Gastroesophageal sphincter (tissue), 2 donors: ENCODE measurements around the gene UNKL.

ENCODE experiments used
- POLR2A ChIP-seq, 2 donors: fragments of 450-650 bp; IDR thresholded peaks; one replicate each; pipeline ENCODE4 v1.6.1; 2017; ENCODE audit warnings: antibody characterized with exemption in 2 of 2, mild to moderate bottlenecking in 2 of 2, moderate library complexity in 1 of 2
- POLR2AphosphoS5 ChIP-seq: sonication (generic); formaldehyde crosslinking; IDR thresholded peaks from one replicate; pipeline ENCODE4 v1.6.1; 2017; ENCODE audit warnings: antibody characterized with exemption

GRCh38 chr16:1385232-1385631, 29.3 kb downstream of the UNKL start:
- TF ChIP-seq POLR2A (IDR thresholded peaks at IDR 0.05): no peak
- TF ChIP-seq POLR2AphosphoS5: no peak
